ENCODE results near the gene MAP3K20.
"Not testable (repeated sequence)": the region's sequence is repeated elsewhere in the genome, so short reads cannot be mapped to it uniquely, and the experiment has no call there.

MAP3K20 gene

GRCh38 chr2:173199294-173199693 is 123.6 kb downstream of the MAP3K20 start:
- DNase-seq (ENCODE audit: low read depth, low spot score): no peak

GRCh38 chr2:173202570-173202969 is 126.9 kb downstream of the MAP3K20 start:
- no peak for DNase-seq (ENCODE audit: low read depth, low spot score)

GRCh38 chr2:173204316-173204715 is 128.7 kb downstream of the MAP3K20 start:
- DNase-seq (ENCODE audit: low read depth, low spot score): peak; percentile 51

GRCh38 chr2:173205375-173205774 is 129.7 kb downstream of the MAP3K20 start:
- peak; percentile 36 for DNase-seq (ENCODE audit: low read depth, low spot score)

- DNase-seq (ENCODE audit: low read depth, low spot score): not testable (repeated sequence)
These were observed 131.5 kb downstream of the MAP3K20 start for GRCh38 chr2:173207124-173207523.

- peak; percentile 92 for DNase-seq (ENCODE audit: low read depth, low spot score)
These were observed 134.9 kb downstream of the MAP3K20 start for GRCh38 chr2:173210270-173211196.

- DNase-seq (ENCODE audit: low read depth, low spot score): no peak
These were observed 137.5 kb downstream of the MAP3K20 start for GRCh38 chr2:173213181-173213580.

- DNase-seq (ENCODE audit: low read depth, low spot score): no peak
These were observed 138.6 kb downstream of the MAP3K20 start for GRCh38 chr2:173214213-173214612.

GRCh38 chr2:173215316-173215715 is 139.7 kb downstream of the MAP3K20 start:
- no peak for DNase-seq (ENCODE audit: low read depth, low spot score)

- no peak for DNase-seq (ENCODE audit: low read depth, low spot score)
These were observed 140.4 kb downstream of the MAP3K20 start for GRCh38 chr2:173216051-173216450.

GRCh38 chr2:173216668-173217067 is 141.0 kb downstream of the MAP3K20 start:
- no peak for DNase-seq (ENCODE audit: low read depth, low spot score)

GRCh38 chr2:173217116-173217840 is 141.6 kb downstream of the MAP3K20 start:
- DNase-seq (ENCODE audit: low read depth, low spot score): no peak

- no peak for DNase-seq (ENCODE audit: low read depth, low spot score)
These were observed 142.8 kb downstream of the MAP3K20 start for GRCh38 chr2:173218326-173219056.

- peak; percentile 43 for DNase-seq (ENCODE audit: low read depth, low spot score)
These were observed 145.6 kb downstream of the MAP3K20 start for GRCh38 chr2:173221132-173221695.

GRCh38 chr2:173221937-173222594 is 146.4 kb downstream of the MAP3K20 start:
- DNase-seq (ENCODE audit: low read depth, low spot score): no peak

GRCh38 chr2:173223871-173224270 is 148.2 kb downstream of the MAP3K20 start:
- no peak for DNase-seq (ENCODE audit: low read depth, low spot score)

- DNase-seq (ENCODE audit: low read depth, low spot score): no peak
These were observed 151.5 kb downstream of the MAP3K20 start for GRCh38 chr2:173226899-173227698.

- peak; percentile 36 for DNase-seq (ENCODE audit: low read depth, low spot score)
These were observed 153.4 kb downstream of the MAP3K20 start for GRCh38 chr2:173229086-173229485.

- no peak for DNase-seq (ENCODE audit: low read depth, low spot score)
These were observed 154.5 kb downstream of the MAP3K20 start for GRCh38 chr2:173230181-173230580.

GRCh38 chr2:173231042-173231441 is 155.4 kb downstream of the MAP3K20 start:
- DNase-seq (ENCODE audit: low read depth, low spot score): peak; percentile 37

Data from astrocyte of the hippocampus (primary cell).